HG03565 (cell line): ENCODE data around the gene TAAR5.
"Not testable (repeated sequence)": the region's sequence is repeated elsewhere in the genome, so short reads cannot be mapped to it uniquely, and the experiment has no call there.

Source experiments
- ATAC-seq: cut with Tn5 transposase; IDR thresholded peaks from one replicate; pipeline ENCODE4 v1.9.1; 2021; ENCODE audit warnings: mild to moderate bottlenecking, moderate library complexity; ENCODE audit not compliant: unreplicated experiment

The TAAR5 gene

GRCh38 chr6:132589454-132589853 lies at the start of gene TAAR5:
TAAR5 (minus strand) TSS chr6:132589741; CDS start chr6:132589686, 55 bp downstream.
- no peak for ATAC-seq

GRCh38 chr6:132637135-132637534 lies 47.6 kb upstream of the TAAR5 start:
- not testable (repeated sequence) for ATAC-seq

- not testable (repeated sequence) for ATAC-seq
Observed at GRCh38 chr6:132635906-132636305, 46.4 kb upstream of the TAAR5 start.

- not testable (repeated sequence) for ATAC-seq
Observed at GRCh38 chr6:132635288-132635687, 45.7 kb upstream of the TAAR5 start.

GRCh38 chr6:132634796-132635195 lies 45.3 kb upstream of the TAAR5 start:
- no peak for ATAC-seq

- no peak for ATAC-seq
Observed at GRCh38 chr6:132633362-132633761, 43.8 kb upstream of the TAAR5 start.

GRCh38 chr6:132624175-132624574 lies 34.6 kb upstream of the TAAR5 start, which contains the start of gene TAAR2:
TAAR2 (minus strand) TSS chr6:132624275; CDS start chr6:132624275, 0 bp downstream.
- no peak for ATAC-seq

GRCh38 chr6:132623106-132623845 lies 33.7 kb upstream of the TAAR5 start:
- ATAC-seq = no peak

GRCh38 chr6:132616677-132617076 lies 27.1 kb upstream of the TAAR5 start:
- no peak for ATAC-seq

GRCh38 chr6:132614554-132614953 lies 25.0 kb upstream of the TAAR5 start:
- no peak for ATAC-seq

GRCh38 chr6:132612449-132613108 lies 23.0 kb upstream of the TAAR5 start:
- ATAC-seq = no peak

- no peak for ATAC-seq
Observed at GRCh38 chr6:132611616-132612015, 22.1 kb upstream of the TAAR5 start.

- no peak for ATAC-seq
Observed at GRCh38 chr6:132607544-132608233, 18.1 kb upstream of the TAAR5 start.

- no peak for ATAC-seq
Observed at GRCh38 chr6:132604635-132605152, 15.2 kb upstream of the TAAR5 start.

- not testable (repeated sequence) for ATAC-seq
Observed at GRCh38 chr6:132600900-132601299, 11.4 kb upstream of the TAAR5 start.

GRCh38 chr6:132598473-132598872 lies 8.9 kb upstream of the TAAR5 start:
- peak; percentile 74 for ATAC-seq

- ATAC-seq = no peak
Observed at GRCh38 chr6:132596201-132596600, 6.7 kb upstream of the TAAR5 start.

GRCh38 chr6:132592855-132593254 lies 3.3 kb upstream of the TAAR5 start:
- no peak for ATAC-seq

- ATAC-seq = no peak
Observed at GRCh38 chr6:132590362-132590761, 821 bp upstream of the TAAR5 start.

- ATAC-seq = no peak
Observed at GRCh38 chr6:132587424-132587823, 2.1 kb downstream of the TAAR5 start.

- no peak for ATAC-seq
Observed at GRCh38 chr6:132584698-132585097, 4.8 kb downstream of the TAAR5 start.
